Stimulated activated memory B cell treated with anti-CD40 and anti-IgM and Interleukin-4, amounts not matched to agents 10 μg/mL and 1 μg/mL and 100 μg/mL, for 72 hours (primary cell): ENCODE measurements around the gene LAMA3.

ENCODE experiments used
- ATAC-seq: fragments of 150-1000 bp; cut with Tn5 transposase; 2 replicates; pipeline ENCODE4 v1.10.0; 2021
- H3K27ac Mint-ChIP-seq: one replicate; pipeline ENCODE4 v1.8.0; 2022; ENCODE audit warnings: mild to moderate bottlenecking, mixed read lengths
- H3K27me3 Mint-ChIP-seq: one replicate; pipeline ENCODE4 v1.8.0; 2022; ENCODE audit warnings: mixed read lengths
- H3K36me3 Mint-ChIP-seq: one replicate; pipeline ENCODE4 v1.8.0; 2022; ENCODE audit warnings: mixed read lengths
- H3K4me1 Mint-ChIP-seq: one replicate; pipeline ENCODE4 v1.8.0; 2022; ENCODE audit warnings: mixed read lengths
- H3K4me3 Mint-ChIP-seq: one replicate; pipeline ENCODE4 v1.8.0; 2022; ENCODE audit warnings: mild to moderate bottlenecking, moderate library complexity, mixed read lengths
- H3K9me3 Mint-ChIP-seq: one replicate; pipeline ENCODE4 v1.8.0; 2022; ENCODE audit warnings: mixed read lengths

LAMA3 gene

DNA sequence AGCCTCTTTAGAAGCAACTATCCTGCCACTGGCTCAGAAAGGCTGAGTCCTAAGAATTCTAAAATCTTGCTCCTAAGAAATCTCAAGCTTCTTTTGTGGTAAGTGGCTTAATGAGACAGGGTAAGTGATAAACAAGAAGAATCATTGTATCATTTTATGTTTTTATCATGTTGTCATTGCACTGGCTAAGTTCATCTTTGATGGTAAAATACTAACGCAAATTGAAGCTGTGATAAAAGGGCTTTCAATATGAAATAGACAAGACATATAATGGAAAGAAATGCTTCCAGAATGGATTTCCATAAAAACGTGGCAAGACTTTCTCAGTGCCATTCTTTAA is 303.7 kb downstream of the LAMA3 start:
- no peaks in the 10 kb centered on the region for H3K36me3 Mint-ChIP-seq
- H3K4me1 Mint-ChIP-seq = peaks cover 14% of the 10 kb centered on the region
- H3K9me3 Mint-ChIP-seq = no peaks in the 10 kb centered on the region
- H3K27ac Mint-ChIP-seq = no peak overlapping the region
- H3K4me3 Mint-ChIP-seq = no peak overlapping the region
- H3K27me3 Mint-ChIP-seq = no peaks in the 10 kb centered on the region
- ATAC-seq = no peak

DNA sequence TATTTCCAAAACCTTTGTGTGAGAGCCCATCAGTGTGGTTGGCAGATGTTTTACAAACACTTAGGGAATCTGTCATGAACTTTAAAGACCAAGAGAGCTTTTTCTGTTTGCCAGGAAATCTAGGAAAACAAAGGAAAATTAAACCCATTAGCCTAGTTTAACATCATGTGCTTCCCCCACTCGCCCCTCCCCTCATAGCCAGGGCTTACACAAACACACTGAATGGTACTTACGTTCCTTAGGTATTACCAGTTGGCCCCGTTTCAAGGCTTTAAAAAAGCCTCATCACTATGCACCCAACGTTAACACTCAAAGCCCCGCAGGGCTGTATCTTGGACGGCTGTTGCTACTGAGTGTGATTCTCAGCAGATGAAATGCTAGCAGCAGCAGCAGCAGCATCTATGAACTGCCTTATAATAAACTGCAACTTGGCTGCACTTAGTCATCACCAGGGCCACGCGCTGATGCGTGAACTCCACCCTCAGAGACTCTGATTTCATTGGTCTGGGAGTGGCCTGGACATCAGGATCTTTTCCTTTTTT is 305.2 kb downstream of the LAMA3 start:
- Mint-ChIP-seq H3K36me3 (no peaks in the 10 kb centered on the region), H3K9me3 (no peaks in the 10 kb centered on the region), H3K27me3 (no peaks in the 10 kb centered on the region), H3K27ac (no peak overlapping the region), H3K4me1 (peaks cover 14% of the 10 kb centered on the region), H3K4me3 (peak overlapping the region; percentile 5)
- ATAC-seq = peak; percentile 55

DNA sequence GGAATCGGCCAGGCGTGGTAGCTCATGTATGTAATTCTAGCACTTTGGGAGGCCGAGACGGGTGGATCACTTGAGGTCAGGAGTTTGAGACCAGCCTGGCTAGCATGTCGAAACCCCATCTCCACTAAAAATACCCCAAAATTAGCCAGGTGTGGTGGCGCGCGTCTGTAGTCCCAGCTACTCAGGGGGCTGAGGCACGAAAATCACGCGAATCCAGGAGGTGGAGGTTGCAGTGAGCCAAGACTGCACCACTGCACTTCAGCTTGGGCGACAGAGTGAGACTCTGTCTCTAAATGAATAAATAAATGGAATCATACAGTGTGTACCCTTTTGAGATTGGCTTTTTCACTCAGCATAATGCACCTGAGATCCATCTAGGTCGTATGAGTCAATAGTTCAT is 305.9 kb downstream of the LAMA3 start:
- ATAC-seq = peak; percentile 47
- peaks cover 19% of the 10 kb centered on the region for H3K4me1 Mint-ChIP-seq
- H3K9me3 Mint-ChIP-seq = no peaks in the 10 kb centered on the region
- H3K4me3 Mint-ChIP-seq = peak overlapping the region; percentile 0
- H3K27me3 Mint-ChIP-seq = no peaks in the 10 kb centered on the region
- no peaks in the 10 kb centered on the region for H3K36me3 Mint-ChIP-seq
- H3K27ac Mint-ChIP-seq = peak overlapping the region; percentile 50

GRCh38 chr18:23998018-23998417 is 308.8 kb downstream of the LAMA3 start:
- ATAC-seq = no peak
- no peaks in the 10 kb centered on the region for H3K36me3 Mint-ChIP-seq
- H3K27ac Mint-ChIP-seq = no peak overlapping the region
- H3K4me1 Mint-ChIP-seq = peaks cover 33% of the 10 kb centered on the region
- no peaks in the 10 kb centered on the region for H3K27me3 Mint-ChIP-seq
- H3K9me3 Mint-ChIP-seq = no peaks in the 10 kb centered on the region
- no peak overlapping the region for H3K4me3 Mint-ChIP-seq

DNA sequence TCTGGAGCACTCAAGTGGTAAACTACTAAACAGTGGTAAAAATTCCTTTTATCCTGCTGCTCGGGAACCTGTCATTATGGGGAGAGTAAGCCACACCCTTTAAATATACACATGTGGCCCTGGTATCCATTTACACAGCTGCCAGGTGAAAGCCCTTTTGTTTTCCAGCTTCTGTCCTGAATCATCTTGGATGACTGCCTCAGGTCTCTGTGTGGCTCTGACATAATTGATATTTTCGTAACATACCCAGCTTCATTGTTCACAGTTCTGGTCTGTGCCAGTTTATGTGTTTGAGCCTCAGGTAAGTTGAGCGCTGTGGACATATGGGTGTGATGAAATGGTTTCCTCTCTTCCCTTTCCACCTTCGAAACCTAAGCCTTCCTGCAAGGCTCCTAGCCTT is 309.6 kb downstream of the LAMA3 start:
- peaks cover 36% of the 10 kb centered on the region for H3K4me1 Mint-ChIP-seq
- no peak overlapping the region for H3K27ac Mint-ChIP-seq
- ATAC-seq = no peak
- H3K27me3 Mint-ChIP-seq = no peaks in the 10 kb centered on the region
- H3K9me3 Mint-ChIP-seq = no peaks in the 10 kb centered on the region
- no peaks in the 10 kb centered on the region for H3K36me3 Mint-ChIP-seq
- no peak overlapping the region for H3K4me3 Mint-ChIP-seq

GRCh38 chr18:24000613-24001490 is 311.6 kb downstream of the LAMA3 start:
- peak; percentile 42 for ATAC-seq
- Mint-ChIP-seq H3K4me1 (peaks cover 38% of the 10 kb centered on the region), H3K4me3 (peak overlapping the region; percentile 16), H3K27me3 (no peaks in the 10 kb centered on the region), H3K36me3 (no peaks in the 10 kb centered on the region), H3K27ac (peak overlapping the region; percentile 38), H3K9me3 (no peaks in the 10 kb centered on the region)

DNA sequence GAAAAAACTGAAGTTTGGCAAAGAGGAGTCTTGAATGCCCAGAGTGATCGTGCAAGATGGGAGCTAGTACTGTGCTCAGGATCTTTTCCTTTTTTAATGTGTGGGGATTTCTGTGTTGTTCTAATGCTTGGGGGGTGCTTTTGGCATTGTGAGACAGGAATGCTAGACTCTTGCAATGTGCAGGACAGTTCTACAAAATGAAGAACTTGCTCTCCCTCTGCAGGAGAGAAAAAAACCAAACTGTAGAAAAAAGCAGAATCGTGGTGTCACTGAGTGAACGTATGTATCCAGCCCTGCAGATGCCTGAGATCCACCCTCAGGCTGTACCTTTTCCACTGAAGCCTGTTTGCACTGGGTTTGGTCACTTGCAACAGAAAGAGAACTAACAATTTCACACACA is 313.2 kb downstream of the LAMA3 start:
- H3K4me1 Mint-ChIP-seq = peaks cover 38% of the 10 kb centered on the region
- no peaks in the 10 kb centered on the region for H3K36me3 Mint-ChIP-seq
- H3K27me3 Mint-ChIP-seq = no peaks in the 10 kb centered on the region
- ATAC-seq = no peak
- H3K4me3 Mint-ChIP-seq = no peak overlapping the region
- H3K9me3 Mint-ChIP-seq = no peaks in the 10 kb centered on the region
- H3K27ac Mint-ChIP-seq = no peak overlapping the region

- H3K9me3 Mint-ChIP-seq = no peaks in the 10 kb centered on the region
- H3K36me3 Mint-ChIP-seq = no peaks in the 10 kb centered on the region
- H3K27me3 Mint-ChIP-seq = no peaks in the 10 kb centered on the region
- no peak overlapping the region for H3K4me3 Mint-ChIP-seq
- H3K27ac Mint-ChIP-seq = no peak overlapping the region
- ATAC-seq = no peak
- H3K4me1 Mint-ChIP-seq = peaks cover 38% of the 10 kb centered on the region
These were observed 314.0 kb downstream of the LAMA3 start for GRCh38 chr18:24003288-24003687.

- Mint-ChIP-seq H3K9me3 (no peaks in the 10 kb centered on the region), H3K27ac (no peak overlapping the region), H3K36me3 (no peaks in the 10 kb centered on the region), H3K27me3 (no peaks in the 10 kb centered on the region), H3K4me3 (no peak overlapping the region), H3K4me1 (peaks cover 46% of the 10 kb centered on the region)
- peak; percentile 65 for ATAC-seq
These were observed 314.8 kb downstream of the LAMA3 start for GRCh38 chr18:24003903-24004640.
